HG03520 (cell line): ENCODE data around the gene ALDOA.
A peak's percentile ranks its signal among the peaks of the same experiment; 100 is the strongest.
"Not testable (repeated sequence)": the region's sequence is repeated elsewhere in the genome, so short reads cannot be mapped to it uniquely, and the experiment has no call there.

ENCODE experiments used
- ATAC-seq: cut with Tn5 transposase; IDR thresholded peaks from one replicate; pipeline ENCODE4 v1.9.1; 2021; ENCODE audit warnings: mild to moderate bottlenecking, moderate library complexity; ENCODE audit not compliant: unreplicated experiment

ALDOA gene

DNA sequence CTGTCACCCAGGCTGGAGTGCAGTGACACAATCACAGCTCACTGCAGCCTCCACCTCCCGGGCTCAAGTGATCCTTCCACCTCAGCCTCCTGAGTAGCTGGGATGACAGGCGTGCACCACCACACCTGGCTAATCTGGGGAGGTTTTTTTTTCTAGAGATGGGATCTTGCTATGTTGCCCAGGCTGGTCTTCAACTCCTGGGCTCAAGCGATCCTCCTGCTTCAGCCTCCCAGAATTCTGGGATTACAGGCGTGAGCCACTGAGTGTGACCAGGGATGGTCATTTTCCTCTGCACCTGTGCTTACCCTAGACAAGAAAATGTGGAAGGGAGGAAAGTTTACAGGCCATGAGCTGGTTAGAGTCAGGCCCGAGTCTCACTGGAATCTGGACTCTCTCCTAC lies 24.9 kb upstream of the ALDOA start:
- ATAC-seq: not testable (repeated sequence)

DNA sequence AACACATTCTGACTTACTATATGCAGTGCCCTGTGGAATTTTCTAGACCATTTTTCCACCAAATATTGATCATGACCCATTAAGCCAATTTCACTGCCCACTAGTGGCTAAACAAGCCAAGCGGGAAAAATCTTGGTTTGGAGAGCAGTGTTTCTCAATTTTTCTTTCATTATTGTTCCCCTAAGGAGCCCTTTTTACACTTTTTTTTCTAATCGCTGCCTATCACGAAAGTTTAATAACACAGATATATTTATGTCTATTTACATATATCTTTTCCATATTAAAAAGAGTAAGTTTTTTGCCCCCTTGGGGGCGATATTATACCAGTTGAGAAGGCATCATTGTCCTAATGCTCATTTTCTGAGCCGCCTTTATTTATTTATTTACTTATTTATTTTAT lies 23.7 kb upstream of the ALDOA start:
- ATAC-seq: no peak

DNA sequence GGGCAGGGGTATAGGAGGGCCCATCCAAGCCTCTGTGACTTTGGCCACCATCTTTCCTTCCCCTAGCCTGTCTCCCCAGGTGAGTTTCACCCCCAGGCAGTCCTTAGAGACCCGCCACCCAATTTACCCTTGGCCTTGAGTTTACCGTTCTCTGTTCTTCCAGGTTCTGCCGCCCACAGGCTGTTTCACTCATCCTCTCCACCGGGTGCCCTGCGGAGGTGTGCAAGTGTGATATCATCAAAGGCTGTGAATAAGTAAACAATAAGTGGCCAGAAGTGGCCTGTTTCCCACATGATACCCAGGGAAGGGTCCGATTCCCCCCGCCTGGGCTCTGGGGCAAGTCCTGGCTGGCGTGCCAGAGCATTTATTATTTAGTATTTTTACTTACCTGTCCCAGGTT lies 19.4 kb upstream of the ALDOA start:
- no peak for ATAC-seq

DNA sequence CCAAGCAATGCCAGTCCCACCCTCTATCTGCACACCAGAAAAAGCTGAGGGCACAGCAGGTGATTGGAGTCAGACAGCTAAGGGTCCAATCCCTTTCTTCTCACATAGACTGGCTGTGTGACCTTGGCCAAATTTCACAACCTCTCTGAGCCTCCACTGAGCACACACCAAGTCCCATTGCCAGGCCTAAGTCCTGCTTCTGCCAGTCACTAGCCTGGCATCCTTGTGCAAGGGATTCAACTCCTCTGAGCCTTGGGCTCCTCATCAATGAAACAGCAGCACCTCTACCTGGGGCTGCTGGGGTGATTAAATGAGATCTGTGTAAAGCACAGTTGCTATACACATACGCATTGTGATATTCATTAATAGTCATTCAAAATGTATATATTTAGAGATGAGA lies 19.0 kb upstream of the ALDOA start:
- ATAC-seq: no peak

DNA sequence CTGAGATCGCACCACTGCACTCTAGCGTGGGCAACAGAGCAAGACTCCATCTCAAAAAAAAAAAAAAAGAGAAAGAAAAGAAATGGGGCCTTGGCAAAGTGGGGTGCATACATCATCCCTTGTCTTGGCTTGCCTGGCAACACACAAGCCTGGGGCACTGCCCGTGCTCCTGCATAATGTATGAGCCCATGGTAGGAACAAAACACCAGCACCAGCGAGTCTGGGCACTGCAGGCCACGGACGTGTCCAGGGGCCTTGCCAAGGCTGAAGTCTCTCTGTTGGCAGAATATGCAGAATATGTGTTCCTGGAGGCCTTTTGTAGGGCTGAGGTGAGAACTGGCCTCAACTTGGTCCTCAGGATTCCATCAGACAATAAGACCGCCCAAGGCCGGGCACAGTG lies 15.7 kb upstream of the ALDOA start:
- ATAC-seq: no peak

DNA sequence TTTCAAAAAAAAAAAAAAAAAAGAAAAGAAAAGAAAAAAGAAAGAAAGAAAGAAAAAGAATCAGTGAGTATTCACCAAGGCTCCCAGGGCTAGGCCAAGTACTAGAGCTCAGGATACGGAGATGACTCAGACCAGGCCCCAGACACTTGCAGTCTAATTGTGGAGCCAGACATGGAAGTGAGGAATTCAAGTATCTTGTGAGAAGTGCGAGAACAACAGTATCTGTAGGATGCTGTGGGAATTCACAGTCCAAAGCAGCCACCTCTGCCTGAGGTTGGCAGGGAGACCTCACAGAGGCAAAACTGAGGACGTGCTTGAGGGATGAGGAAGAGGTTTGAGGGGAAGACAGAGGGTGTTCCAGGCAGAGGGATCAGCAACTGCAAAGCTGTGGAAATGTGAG lies 14.0 kb upstream of the ALDOA start:
- ATAC-seq: no peak

DNA sequence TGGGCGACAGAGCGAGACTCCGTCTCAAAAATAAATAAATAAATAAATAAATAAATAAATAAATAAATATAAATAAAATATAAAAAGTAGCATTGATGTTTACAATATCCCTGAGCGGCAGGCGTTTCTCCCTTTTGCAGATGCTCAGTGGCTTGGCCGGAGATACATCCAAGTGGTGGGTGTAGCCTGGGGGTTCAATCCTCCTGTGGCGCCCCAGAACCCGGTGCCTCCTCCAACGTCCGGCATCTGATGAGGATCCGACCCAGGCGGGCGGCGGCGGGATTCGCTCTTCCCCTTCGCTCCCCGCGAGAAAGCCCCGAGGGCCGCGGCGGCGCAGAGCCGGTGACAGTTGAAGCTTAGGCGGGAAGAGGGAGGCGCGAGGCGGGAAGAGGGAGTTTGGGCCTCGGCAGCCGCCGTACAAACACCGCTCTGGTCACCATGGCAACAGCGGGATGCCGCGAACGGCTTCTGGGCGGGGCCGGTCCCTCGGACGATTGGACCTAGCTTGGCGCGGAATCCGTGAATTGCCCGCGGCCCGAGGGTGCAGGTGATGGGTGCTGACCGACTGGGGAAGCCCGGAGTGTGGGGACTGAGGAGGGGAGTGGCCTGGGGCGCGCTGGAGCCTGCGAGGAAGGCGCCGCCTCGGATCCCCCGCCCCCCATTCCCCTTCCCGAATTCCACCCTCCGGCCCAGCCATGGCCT lies 12.7 kb upstream of the ALDOA start:
- ATAC-seq: no peak

DNA sequence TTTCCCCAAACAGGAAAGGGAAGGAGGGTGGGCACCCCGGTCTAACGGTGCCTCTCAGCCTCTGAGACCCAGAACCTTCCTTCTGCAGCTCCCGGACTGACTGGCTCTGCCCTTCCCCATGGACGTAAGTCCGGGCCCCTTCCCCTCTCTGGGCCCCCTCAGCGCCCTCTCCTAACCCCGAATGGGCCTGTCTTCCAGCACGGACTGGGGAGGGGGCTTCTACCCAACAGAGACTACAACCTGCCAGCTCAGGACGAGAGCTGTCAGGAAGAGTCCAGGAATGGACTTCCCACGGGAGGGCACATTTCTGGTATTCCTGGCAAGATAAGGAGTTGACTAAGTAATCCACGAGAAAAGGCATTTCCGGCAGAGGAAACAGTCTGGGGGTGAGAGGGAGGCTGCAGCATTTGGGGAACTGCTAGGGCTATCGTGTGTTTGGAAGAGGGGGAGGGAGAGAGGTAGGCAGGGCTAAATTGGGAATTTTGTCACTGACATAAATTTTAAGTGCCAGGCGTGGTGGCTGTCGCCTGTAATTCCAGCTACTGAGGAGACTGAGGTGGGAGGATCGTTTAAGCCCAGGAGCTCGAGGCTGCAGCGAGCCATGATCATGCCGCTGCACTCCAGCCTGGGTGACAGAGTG lies 12.1 kb upstream of the ALDOA start:
- ATAC-seq: no peak

DNA sequence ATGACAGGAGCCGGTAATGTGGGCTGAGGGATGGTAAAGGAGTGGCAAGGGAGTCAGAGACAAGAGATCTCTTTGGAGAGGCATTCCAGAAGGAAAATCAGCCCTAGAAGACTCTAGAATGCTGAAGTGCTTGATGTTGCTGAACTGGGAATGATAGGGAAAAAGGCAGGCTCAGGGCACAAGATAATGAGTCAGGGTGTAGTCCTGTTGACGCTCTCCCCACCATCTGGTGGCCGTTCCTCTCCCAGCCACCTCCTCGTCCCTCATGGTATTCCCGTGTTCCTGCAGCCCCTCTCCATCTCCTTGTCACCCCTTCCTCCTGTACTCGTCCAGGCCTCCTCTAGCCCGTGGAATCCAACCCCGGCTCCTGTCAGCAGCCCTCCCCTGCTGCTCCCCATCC lies 11.1 kb upstream of the ALDOA start:
- no peak for ATAC-seq

DNA sequence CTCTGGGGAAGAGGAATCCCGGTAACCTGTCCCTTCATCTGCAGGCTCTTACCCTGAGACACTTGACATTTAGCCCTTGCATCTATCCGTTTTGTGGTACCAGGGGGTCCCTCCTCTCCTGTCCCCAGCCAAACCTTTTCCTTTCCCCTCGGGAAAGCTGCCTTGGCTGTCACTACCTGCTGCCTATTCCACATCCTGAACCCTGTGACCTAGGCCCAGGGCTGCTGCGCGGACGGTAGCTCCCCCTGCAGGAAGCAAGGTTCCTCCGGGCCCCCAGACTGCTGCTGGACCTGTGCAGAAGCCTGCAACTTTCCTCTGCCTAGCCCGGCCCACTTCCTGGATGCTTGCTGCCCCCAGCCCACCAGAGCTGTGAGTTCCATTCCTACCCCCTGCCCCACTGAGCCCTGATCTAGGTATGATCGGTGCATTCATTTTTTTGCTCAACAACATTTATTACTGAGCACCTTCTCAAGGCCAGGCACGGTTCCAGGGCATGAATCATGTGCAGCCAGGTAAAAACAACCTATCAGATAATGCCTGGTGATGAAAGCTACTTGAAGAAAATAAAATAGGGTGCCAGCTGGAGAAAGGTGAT lies 10.5 kb upstream of the ALDOA start:
- ATAC-seq: no peak

DNA sequence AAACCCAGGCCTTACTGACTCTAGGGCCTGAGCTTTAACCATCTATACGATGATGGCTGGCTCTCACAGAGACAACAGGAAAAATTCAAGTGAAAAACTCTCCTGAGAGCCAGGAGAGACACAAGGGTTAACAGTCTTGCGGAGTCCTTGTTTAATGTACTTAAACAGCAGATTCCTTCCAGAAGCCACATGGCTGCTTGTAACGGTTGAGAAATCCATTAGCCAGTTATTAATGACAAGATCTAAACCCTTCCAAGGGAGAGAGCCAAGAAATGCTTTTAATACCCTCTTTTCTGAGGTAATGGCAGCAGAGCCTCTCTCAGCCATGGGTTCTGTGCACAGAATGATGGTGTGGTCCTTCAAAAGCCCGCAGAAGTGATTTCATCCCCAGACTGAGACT lies 5.2 kb upstream of the ALDOA start:
- no peak for ATAC-seq

DNA sequence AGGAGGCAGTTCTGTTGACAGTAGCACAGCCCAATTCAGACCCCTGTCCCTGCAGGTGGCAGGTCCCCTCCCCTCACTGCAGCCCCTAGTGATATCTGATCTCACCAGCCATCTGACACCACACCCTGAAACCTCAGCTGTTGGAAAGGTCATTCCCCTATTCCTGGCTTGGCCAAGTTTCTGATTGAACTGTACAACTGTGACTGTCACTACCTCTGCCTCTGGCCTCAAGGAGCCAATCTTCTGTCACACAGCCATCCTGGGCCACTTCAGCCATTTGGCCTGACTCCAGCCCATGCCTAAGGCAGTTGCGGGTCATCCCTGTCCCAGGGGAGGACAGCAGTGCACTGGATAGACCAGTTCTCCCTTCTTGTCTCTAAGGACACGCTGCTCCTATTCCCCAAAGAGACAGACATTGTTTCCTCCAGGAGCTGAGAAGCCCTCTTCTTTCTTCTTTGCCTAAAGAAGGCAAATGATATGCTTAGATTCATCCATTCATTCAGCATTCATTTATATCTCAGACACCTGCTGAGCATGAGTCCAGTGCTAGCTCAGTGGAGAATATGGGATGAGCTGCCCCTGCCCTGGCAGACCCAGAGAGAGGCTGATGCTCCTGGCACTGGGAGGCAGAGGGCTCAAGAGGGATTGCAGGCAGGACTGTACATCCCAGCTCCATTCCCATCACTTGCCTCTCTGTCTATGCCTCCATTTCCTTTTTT lies 4.6 kb upstream of the ALDOA start:
- ATAC-seq: no peak

DNA sequence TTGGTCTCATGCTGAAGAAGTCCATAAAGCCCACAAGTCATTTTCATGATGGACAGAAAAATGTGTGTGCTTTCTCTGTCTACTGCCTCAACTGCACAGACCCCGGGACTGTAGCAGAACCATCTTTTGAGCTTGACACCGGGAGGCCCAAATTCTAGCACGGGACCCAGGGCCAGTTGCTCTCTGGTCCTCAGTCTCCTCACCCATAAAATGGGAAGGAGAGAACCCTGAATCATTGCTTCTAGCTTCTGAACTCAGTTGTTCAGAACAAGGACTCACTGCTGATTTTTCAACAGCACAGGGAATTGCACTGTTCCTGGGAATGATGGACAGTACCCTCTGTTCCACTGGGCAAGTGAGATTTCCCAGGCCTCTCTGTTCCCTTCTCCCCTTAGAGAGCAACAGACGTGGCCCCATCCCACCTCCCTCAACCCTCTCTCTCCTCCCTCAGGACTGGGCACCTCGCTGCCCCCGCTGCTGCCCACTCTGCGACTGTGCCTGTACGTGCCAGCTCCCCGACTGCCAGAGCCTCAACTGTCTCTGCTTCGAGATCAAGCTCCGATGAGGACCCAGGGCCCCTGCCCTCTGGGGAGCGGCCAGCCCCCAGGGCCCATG lies 2.2 kb upstream of the ALDOA start:
- no peak for ATAC-seq

DNA sequence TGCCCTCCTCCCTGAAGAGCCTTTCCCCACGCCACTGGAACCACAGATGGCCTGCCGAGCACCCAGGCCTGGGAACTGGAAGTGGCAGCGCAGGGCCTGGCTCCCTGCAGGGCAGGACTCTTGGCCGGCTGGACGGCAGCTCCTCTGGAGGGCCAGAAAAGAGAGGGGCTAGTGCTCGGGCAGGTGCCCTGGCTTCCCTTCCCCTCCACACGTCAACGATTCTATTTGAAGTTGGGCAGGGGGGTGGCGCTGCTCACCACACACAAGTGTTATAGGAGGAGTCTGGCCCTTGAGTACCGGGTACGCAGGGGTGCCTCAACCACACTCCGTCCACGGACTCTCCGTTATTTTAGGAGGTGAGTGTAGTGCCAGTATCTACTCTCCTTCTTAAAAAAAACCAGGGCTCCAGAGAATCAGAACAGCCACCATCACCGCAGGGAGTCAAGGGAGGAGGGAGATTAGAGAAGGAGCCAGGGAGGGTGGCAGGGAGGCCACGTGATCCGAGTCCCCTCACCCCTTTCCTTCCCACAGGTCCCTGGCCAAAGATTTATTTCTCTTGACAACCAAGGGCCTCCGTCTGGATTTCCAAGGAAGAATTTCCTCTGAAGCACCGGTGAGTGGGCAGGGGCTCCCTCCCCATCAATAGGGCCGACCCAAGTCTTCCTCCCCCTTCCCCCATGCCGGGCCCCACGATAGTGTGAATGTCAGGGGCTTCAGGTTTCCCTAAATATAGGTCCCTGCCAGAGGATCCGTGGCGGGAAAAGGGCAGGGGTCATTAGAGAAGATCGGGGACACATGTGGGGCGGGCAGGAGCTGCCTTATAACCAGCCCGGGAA lies 1.4 kb upstream of the ALDOA start:
- no peak for ATAC-seq

DNA sequence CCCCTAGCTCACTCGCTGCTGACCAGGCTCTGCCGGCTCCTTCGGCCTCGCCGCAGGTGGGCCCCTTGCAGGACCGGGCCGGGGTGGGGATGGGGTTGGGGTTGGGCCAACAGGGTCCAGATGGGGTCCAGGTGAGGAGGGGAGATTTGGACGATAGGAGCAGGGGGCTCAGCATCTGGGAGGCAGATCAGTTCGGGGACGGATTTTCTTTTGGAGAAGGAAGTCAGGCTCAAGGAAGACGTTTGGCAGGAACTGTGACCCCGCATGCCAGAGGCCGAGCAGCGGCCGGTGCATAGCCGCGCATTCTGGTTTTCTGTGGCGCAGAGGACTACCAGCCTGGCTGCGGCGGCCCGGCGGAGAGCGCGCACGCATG lies 845 bp upstream of the ALDOA start:
- ATAC-seq: no peak

DNA sequence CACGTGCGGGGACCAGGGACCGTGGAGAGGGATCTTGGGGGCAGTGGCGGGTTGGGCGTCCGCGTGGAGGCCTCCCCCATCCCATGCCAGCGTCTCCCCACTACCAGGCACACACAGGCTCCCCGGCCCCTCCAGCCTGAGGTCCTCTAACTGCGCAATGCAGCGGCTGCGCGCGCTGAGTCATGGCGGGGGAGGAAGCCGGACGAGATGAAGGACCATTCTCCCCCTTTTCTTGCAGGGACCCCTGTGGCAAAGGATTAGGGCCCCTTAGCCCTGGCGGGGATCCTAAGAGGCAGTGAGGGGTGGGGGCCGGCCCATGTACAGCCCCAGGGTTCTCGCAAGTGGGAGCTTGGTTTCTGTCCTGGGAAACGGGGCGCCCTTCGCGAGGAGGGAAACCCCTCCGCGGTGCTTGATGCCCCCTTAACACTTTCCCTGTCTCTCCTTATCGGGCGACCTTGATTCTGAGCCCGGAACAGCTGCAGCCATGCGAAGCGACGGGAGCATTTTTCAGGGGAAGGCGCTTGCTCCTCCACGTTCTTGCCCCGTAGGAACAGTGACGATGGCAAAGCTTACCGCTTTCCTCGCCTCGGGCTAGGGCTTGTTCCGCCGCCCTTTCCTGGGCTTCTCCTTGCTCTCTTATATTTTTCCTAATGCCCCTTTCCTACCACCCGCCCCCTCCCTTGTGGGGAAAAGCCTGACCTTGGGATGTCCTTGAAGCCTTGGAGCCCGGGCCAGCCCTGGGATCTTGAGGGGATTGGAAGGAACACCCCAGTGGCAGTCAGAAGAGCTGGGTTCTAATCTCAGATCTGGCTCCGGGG lies 592 bp downstream of the ALDOA start:
- peak; percentile 2 for ATAC-seq

DNA sequence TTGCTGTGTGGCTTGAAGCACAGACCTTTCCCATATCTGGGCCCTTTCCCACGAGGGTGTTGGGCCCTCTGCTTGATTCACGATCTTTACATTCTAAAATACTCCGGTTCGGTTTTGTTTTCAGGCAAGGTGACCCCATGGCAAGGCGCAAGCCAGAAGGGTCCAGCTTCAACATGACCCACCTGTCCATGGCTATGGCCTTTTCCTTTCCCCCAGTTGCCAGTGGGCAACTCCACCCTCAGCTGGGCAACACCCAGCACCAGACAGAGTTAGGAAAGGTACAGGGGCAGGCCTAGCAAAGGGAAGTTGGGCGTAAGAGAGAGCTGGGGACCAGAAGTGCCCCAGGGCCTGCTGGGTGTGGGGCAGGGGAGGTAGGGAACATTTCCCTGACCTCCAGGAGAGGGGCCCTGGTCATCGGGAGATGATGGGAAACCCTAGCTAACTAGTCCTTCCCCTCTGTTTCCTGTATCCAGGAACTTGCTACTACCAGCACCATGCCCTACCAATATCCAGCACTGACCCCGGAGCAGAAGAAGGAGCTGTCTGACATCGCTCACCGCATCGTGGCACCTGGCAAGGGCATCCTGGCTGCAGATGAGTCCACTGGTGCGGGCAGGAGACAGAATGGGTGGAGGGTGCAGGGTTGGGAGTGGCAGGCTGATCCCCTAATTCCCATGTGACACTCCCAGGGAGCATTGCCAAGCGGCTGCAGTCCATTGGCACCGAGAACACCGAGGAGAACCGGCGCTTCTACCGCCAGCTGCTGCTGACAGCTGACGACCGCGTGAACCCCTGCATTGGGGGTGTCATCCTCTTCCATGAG lies 1.4 kb downstream of the ALDOA start:
- no peak for ATAC-seq

DNA sequence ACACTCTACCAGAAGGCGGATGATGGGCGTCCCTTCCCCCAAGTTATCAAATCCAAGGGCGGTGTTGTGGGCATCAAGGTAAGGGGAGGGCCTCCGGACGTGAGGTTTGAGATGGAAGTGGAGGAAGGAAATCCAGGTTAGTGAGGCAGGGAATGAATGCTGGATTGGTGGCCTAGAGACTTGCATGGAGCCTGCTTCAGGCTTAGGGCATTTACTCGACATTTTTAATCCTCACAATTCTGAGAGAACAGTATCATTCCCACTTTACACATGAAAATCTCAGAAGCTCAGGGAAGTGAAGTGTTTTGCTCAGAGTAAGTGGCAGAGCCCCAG lies 2.0 kb downstream of the ALDOA start:
- ATAC-seq: no peak

DNA sequence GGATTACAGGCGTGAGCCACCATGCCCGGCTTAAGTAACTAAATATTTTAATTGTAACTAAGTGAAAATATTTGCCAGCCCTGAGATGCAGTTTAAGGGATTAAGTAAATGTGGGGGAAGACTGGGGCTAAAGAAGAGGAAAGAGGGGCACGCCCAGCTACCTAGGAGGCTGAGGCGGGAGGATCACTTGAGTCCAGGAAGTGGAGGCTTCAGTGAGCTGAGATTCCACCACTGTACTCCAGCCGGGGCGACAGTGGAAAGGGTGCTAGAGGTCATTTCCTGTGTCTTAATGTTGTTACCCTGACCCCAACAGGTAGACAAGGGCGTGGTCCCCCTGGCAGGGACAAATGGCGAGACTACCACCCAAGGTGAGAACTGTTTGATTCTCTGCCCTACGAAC lies 2.8 kb downstream of the ALDOA start:
- no peak for ATAC-seq
